ENCODE results near the gene GALNT18.

The GALNT18 gene

GRCh38 chr11:11467312-11467711 lies 154.5 kb downstream of the GALNT18 start:
- TF ChIP-seq GABPA (IDR thresholded peaks at IDR 0.05; ENCODE audit: low read depth): no peak
- TF ChIP-seq CTCF (IDR thresholded peaks at IDR 0.05; ENCODE audit: insufficient read depth, low read length): no peak
- TF ChIP-seq, protein P1, sequence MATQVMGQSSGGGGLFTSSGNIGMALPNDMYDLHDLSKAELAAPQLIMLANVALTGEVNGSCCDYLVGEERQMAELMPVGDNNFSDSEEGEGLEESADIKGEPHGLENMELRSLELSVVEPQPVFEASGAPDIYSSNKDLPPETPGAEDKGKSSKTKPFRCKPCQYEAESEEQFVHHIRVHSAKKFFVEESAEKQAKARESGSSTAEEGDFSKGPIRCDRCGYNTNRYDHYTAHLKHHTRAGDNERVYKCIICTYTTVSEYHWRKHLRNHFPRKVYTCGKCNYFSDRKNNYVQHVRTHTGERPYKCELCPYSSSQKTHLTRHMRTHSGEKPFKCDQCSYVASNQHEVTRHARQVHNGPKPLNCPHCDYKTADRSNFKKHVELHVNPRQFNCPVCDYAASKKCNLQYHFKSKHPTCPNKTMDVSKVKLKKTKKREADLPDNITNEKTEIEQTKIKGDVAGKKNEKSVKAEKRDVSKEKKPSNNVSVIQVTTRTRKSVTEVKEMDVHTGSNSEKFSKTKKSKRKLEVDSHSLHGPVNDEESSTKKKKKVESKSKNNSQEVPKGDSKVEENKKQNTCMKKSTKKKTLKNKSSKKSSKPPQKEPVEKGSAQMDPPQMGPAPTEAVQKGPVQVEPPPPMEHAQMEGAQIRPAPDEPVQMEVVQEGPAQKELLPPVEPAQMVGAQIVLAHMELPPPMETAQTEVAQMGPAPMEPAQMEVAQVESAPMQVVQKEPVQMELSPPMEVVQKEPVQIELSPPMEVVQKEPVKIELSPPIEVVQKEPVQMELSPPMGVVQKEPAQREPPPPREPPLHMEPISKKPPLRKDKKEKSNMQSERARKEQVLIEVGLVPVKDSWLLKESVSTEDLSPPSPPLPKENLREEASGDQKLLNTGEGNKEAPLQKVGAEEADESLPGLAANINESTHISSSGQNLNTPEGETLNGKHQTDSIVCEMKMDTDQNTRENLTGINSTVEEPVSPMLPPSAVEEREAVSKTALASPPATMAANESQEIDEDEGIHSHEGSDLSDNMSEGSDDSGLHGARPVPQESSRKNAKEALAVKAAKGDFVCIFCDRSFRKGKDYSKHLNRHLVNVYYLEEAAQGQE (IDR thresholded peaks at IDR 0.05; ENCODE audit: insufficient replicate concordance, low read depth): no peak
- TF ChIP-seq POLR2AphosphoS5 (IDR thresholded peaks at IDR 0.05; ENCODE audit: low read depth): no peak
- TF ChIP-seq SPI1 (IDR thresholded peaks at IDR 0.05; ENCODE audit: borderline replicate concordance, low read depth): no peak
- Histone ChIP-seq H3K27ac (replicated peaks) (no peak overlapping the region), H3K27me3 (ENCODE audit: insufficient read depth, poor library complexity, severe bottlenecking) (no peaks in the 10 kb centered on the region), H3K4me3 (replicated peaks; ENCODE audit: insufficient read depth, low read length) (no peak overlapping the region)
- DNase-seq (ENCODE audit: low read depth in 1 of 2, low spot score in 1 of 2): no peak

DNA sequence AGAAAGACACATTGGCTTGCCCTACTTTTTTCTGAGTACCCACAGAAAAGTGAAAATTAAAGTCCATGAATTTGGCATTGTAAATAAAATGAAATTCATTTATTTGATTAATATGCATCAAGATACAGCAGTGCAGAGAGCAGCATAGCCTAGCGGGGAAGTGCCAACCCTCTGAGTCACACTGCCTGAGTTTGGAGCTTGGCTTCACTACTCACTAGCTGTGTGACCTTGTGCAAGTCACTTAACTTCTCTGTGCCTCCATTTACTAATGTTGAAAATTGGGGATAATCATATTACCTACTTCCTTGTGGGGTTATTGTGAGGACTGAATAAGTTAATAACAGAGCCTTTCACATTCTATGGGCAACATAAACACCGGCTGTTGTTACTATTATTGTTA lies 157.2 kb downstream of the GALNT18 start:
- Histone ChIP-seq H3K27ac (replicated peaks) (no peak overlapping the region), H3K4me3 (replicated peaks; ENCODE audit: insufficient read depth, low read length) (no peak overlapping the region), H3K27me3 (ENCODE audit: insufficient read depth, poor library complexity, severe bottlenecking) (no peaks in the 10 kb centered on the region)
- DNase-seq (ENCODE audit: low read depth in 1 of 2, low spot score in 1 of 2): no peak
- TF ChIP-seq CTCF (IDR thresholded peaks at IDR 0.05; ENCODE audit: insufficient read depth, low read length): no peak
- TF ChIP-seq, protein P1 (IDR thresholded peaks at IDR 0.05; ENCODE audit: insufficient replicate concordance, low read depth): no peak

GRCh38 chr11:11463405-11463804 lies 158.4 kb downstream of the GALNT18 start:
- Histone ChIP-seq H3K27me3 (ENCODE audit: insufficient read depth, poor library complexity, severe bottlenecking) (no peaks in the 10 kb centered on the region), H3K27ac (replicated peaks) (no peak overlapping the region), H3K4me3 (replicated peaks; ENCODE audit: insufficient read depth, low read length) (no peak overlapping the region)
- DNase-seq (ENCODE audit: low read depth in 1 of 2, low spot score in 1 of 2): no peak
- TF ChIP-seq GABPA (IDR thresholded peaks at IDR 0.05; ENCODE audit: low read depth): no peak
- TF ChIP-seq POLR2AphosphoS5 (IDR thresholded peaks at IDR 0.05; ENCODE audit: low read depth): no peak
- no peak for TF ChIP-seq CTCF (IDR thresholded peaks at IDR 0.05; ENCODE audit: insufficient read depth, low read length)
- no peak for TF ChIP-seq SPI1 (IDR thresholded peaks at IDR 0.05; ENCODE audit: borderline replicate concordance, low read depth)
- TF ChIP-seq, protein P1 (IDR thresholded peaks at IDR 0.05; ENCODE audit: insufficient replicate concordance, low read depth): no peak
